ENCODE measurements around the gene CROCC2.

DNA sequence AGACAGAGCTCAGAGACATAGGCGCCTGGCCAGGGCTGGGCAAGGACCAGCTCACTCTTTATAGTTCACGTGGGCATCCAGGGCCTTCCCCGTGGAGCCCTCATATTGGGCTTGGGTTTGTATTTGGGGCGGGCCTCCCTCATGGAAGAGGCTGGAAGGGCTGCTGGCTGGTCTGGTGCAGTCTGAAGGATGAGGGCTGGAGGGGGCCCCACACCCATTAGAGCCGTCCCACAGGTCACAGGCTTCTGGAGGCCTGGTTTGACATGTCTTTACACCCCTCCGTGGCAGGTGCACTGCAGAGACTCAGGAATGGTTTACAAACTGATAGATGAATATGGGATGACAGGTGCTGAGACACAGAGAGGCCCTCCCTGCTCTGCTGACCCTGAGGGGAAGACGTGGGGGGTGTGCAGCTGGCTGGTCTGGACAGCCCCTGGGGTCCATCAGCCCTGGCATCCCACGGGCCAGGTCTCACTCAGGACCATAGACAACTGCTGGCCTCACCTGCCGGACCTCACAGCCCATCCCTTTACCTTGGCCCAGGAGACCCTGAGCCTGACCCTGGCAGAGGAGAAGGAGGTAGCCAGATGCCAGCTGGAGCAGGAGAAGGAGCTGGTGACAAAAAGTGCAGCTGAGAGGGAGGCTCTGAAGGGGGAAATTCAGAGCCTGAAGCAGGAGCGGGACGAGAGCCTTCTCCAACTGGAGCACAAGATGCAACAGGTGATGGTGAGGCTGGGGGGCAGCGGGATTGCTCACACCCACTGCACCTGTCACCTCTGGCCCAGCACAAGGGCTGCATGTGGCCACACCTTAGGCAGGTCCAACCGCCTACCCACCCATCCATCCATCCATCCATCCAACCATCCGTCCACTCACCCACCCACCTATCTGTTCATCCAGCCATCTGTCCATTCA is 43.9 kb downstream of the CROCC2 start:
- no peak for TF ChIP-seq EZH2 (IDR thresholded peaks at IDR 0.05; ENCODE audit: borderline replicate concordance, low read length)
- TF ChIP-seq, protein P1, sequence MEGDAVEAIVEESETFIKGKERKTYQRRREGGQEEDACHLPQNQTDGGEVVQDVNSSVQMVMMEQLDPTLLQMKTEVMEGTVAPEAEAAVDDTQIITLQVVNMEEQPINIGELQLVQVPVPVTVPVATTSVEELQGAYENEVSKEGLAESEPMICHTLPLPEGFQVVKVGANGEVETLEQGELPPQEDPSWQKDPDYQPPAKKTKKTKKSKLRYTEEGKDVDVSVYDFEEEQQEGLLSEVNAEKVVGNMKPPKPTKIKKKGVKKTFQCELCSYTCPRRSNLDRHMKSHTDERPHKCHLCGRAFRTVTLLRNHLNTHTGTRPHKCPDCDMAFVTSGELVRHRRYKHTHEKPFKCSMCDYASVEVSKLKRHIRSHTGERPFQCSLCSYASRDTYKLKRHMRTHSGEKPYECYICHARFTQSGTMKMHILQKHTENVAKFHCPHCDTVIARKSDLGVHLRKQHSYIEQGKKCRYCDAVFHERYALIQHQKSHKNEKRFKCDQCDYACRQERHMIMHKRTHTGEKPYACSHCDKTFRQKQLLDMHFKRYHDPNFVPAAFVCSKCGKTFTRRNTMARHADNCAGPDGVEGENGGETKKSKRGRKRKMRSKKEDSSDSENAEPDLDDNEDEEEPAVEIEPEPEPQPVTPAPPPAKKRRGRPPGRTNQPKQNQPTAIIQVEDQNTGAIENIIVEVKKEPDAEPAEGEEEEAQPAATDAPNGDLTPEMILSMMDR (IDR thresholded peaks at IDR 0.05; ENCODE audit: low read length) = no peak
